NCI-H146 treated with DMSO at 0.1 percent for 48 hours (cell line): ENCODE data around the gene PPFIBP1.
"Not testable (repeated sequence)": the region's sequence is repeated elsewhere in the genome, so short reads cannot be mapped to it uniquely, and the experiment has no call there.

Source experiments
- DNase-seq: peaks from one replicate; lab custom pipeline; 2025; ENCODE audit not compliant: unreplicated experiment; lab: John Stamatoyannopoulos, UW

Gene PPFIBP1

GRCh38 chr12:27703720-27704452 lies 179.9 kb downstream of the PPFIBP1 start:
- peak; percentile 50 for DNase-seq

GRCh38 chr12:27705263-27705662 lies 181.3 kb downstream of the PPFIBP1 start:
- no peak for DNase-seq

GRCh38 chr12:27707216-27707615 lies 183.2 kb downstream of the PPFIBP1 start:
- DNase-seq, result no peak

GRCh38 chr12:27709212-27709931 lies 185.4 kb downstream of the PPFIBP1 start:
- DNase-seq, result no peak

- DNase-seq, result peak; percentile 48
Observed at GRCh38 chr12:27709932-27710591, 186.1 kb downstream of the PPFIBP1 start.

GRCh38 chr12:27710592-27711316 lies 186.7 kb downstream of the PPFIBP1 start, which contains the start of gene MRPS35:
TSS of gene MRPS35 (plus strand) at chr12:27710832. CDS start at chr12:27710844, 12 bp downstream.
- DNase-seq, result peak; percentile 87

- peak; percentile 66 for DNase-seq
Observed at GRCh38 chr12:27711317-27711682, 187.3 kb downstream of the PPFIBP1 start.

- DNase-seq, result no peak
Observed at GRCh38 chr12:27711967-27712366, 188.0 kb downstream of the PPFIBP1 start.

- DNase-seq, result no peak
Observed at GRCh38 chr12:27723212-27723611, 199.2 kb downstream of the PPFIBP1 start.

- DNase-seq, result no peak
Observed at GRCh38 chr12:27730097-27730588, 206.1 kb downstream of the PPFIBP1 start.

GRCh38 chr12:27732281-27732680 lies 208.3 kb downstream of the PPFIBP1 start:
- DNase-seq, result no peak

GRCh38 chr12:27733052-27733656 lies 209.1 kb downstream of the PPFIBP1 start:
- DNase-seq, result peak; percentile 12

- DNase-seq, result no peak
Observed at GRCh38 chr12:27733791-27734190, 209.8 kb downstream of the PPFIBP1 start.

GRCh38 chr12:27734321-27734720 lies 210.3 kb downstream of the PPFIBP1 start:
- not testable (repeated sequence) for DNase-seq

GRCh38 chr12:27743601-27744000 lies 219.6 kb downstream of the PPFIBP1 start:
- DNase-seq, result no peak
